Measurements from ENCODE around the gene CFAP161. TPM values are rescaled to one million over a fixed set of nuclear protein-coding genes. Genes with fewer than 3 reads are reported as not detected.

Gene CFAP161
- total RNA-seq (under 1 TPM; 0.45 to 0.84 TPM), polyA plus RNA-seq (not detected)
- long read RNA-seq, donor 1, partial matches to known transcripts = 0 of 3 reads
- long read RNA-seq, donor 1, other reads (novel, unspliced or antisense) = 3 of 3 reads
- long read RNA-seq, donor 2 = 0 reads

DNA sequence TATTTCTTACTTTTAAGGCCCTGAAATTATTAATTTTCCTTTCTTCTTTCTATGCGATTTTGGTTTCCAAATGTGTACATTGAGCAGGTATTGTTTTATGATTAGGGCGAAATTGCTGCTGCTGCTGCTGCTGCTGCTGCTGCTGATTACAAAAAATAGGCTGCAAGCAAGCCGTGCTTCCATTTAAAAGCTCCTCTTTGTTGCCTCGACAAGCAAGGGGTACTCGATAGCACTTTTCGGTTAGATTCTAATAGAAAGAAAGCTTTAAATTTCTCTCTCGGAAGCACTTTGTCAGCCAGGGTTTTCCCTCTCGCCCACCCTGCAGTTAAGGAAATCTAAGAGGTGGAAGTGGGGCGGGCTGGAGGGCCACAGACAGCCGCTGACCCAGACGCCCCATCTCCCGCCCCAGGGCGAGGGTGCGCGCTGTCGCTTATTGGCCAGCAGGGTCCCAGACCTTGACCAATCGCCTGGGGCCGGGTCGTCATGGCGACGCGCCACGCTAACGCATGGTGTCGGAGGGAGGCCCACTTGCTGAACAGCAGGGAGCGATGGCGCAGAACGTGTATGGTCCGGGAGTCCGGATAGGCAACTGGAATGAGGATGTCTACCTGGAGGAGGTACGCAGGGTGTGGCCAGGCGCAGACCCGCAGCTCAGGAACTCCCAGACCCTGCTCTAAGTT lies at the start of gene CFAP161:
Gene CFAP161, plus strand, starts transcription at position 489 of the 680 bp plus-strand sequence. Its CDS starts 60 bp downstream, at position 549.
- ATAC-seq (ENCODE audit: low FRiP score) = peak; percentile 90
- H3K4me1 ChIP-seq (ENCODE audit: control insufficient read depth in 1 of 2, insufficient read depth in 2 of 2, low read length in 2 of 2) = no peaks in the 10 kb centered on the region
- intact Hi-C loops (cut with DNase I) = no loop called here
- no peak within 1 kb of the TSS for H3K4me3 ChIP-seq (ENCODE audit: low read length in 2 of 2)
- H3K36me3 ChIP-seq (ENCODE audit: control insufficient read depth in 1 of 2, insufficient read depth in 2 of 2, low read length in 1 of 2) = no peaks in the 10 kb centered on the region
- peak; percentile 81 to 91 for DNase-seq
- H3K27ac ChIP-seq (ENCODE audit: low read depth in 1 of 2, low read length in 2 of 2) = no peak within 1 kb of the TSS
- H3K9me3 ChIP-seq (ENCODE audit: control insufficient read depth, low read length) = peaks cover 1% of the 10 kb centered on the region
- peaks cover 0 to 2% of the 10 kb centered on the region in 2 donors for H3K27me3 ChIP-seq (ENCODE audit: control insufficient read depth in 1 of 2, insufficient read depth in 2 of 2, low read length in 1 of 2)
- WGBS, 2 donors = 2% methylated on average over 33 of the region's 33 CpGs

- intact Hi-C loops (cut with DNase I) = no loop called here
- H3K9me3 ChIP-seq (ENCODE audit: control insufficient read depth, low read length) = no peaks in the 10 kb centered on the region
These were observed 49.4 kb upstream of the CFAP161 start for GRCh38 chr15:81084716-81085115.

GRCh38 chr15:81085213-81085612 lies 48.9 kb upstream of the CFAP161 start:
- DNase-seq = no peak
- 79 to 89% methylated on average over 2 of the region's 2 CpGs for WGBS, 2 donors
- intact Hi-C loops (cut with DNase I) = no loop called here

More at GRCh38 chr15:81084716-81085115, 49.4 kb upstream of the CFAP161 start:
- H3K27me3 ChIP-seq (ENCODE audit: control insufficient read depth in 1 of 2, insufficient read depth in 2 of 2, low read length in 1 of 2) = peaks cover 0 to 2% of the 10 kb centered on the region in 2 donors
- DNase-seq = no peak
- no peak overlapping the region for H3K27ac ChIP-seq (ENCODE audit: low read depth in 1 of 2, low read length in 2 of 2)
- ATAC-seq (ENCODE audit: low FRiP score) = no peak
- H3K36me3 ChIP-seq (ENCODE audit: control insufficient read depth in 1 of 2, insufficient read depth in 2 of 2, low read length in 1 of 2) = no peaks in the 10 kb centered on the region
- 92 to 94% methylated on average over 4 of the region's 4 CpGs for WGBS, 2 donors
- no peaks in the 10 kb centered on the region for H3K4me1 ChIP-seq (ENCODE audit: control insufficient read depth in 1 of 2, insufficient read depth in 2 of 2, low read length in 2 of 2)
- no peak overlapping the region for H3K4me3 ChIP-seq (ENCODE audit: low read length in 2 of 2)

GRCh38 chr15:81085898-81086297 lies 48.2 kb upstream of the CFAP161 start:
- Histone ChIP-seq H3K4me1 (ENCODE audit: control insufficient read depth in 1 of 2, insufficient read depth in 2 of 2, low read length in 2 of 2) (no peaks in the 10 kb centered on the region), H3K9me3 (ENCODE audit: control insufficient read depth, low read length) (no peaks in the 10 kb centered on the region), H3K4me3 (ENCODE audit: low read length in 2 of 2) (no peak overlapping the region), H3K27ac (ENCODE audit: low read depth in 1 of 2, low read length in 2 of 2) (no peak overlapping the region), H3K36me3 (ENCODE audit: control insufficient read depth in 1 of 2, insufficient read depth in 2 of 2, low read length in 1 of 2) (no peaks in the 10 kb centered on the region), H3K27me3 (ENCODE audit: control insufficient read depth in 1 of 2, insufficient read depth in 2 of 2, low read length in 1 of 2) (peaks cover 0 to 2% of the 10 kb centered on the region in 2 donors)
- DNase-seq = no peak
- WGBS, 2 donors = 89 to 92% methylated on average over 5 of the region's 5 CpGs
- intact Hi-C loops (cut with DNase I) = no loop called here
- no peak for ATAC-seq (ENCODE audit: low FRiP score)

More at GRCh38 chr15:81085213-81085612, 48.9 kb upstream of the CFAP161 start:
- Histone ChIP-seq H3K4me1 (ENCODE audit: control insufficient read depth in 1 of 2, insufficient read depth in 2 of 2, low read length in 2 of 2) (no peaks in the 10 kb centered on the region), H3K36me3 (ENCODE audit: control insufficient read depth in 1 of 2, insufficient read depth in 2 of 2, low read length in 1 of 2) (no peaks in the 10 kb centered on the region), H3K4me3 (ENCODE audit: low read length in 2 of 2) (no peak overlapping the region), H3K27me3 (ENCODE audit: control insufficient read depth in 1 of 2, insufficient read depth in 2 of 2, low read length in 1 of 2) (peaks cover 0 to 2% of the 10 kb centered on the region in 2 donors), H3K9me3 (ENCODE audit: control insufficient read depth, low read length) (no peaks in the 10 kb centered on the region), H3K27ac (ENCODE audit: low read depth in 1 of 2, low read length in 2 of 2) (no peak overlapping the region)
- no peak for ATAC-seq (ENCODE audit: low FRiP score)

GRCh38 chr15:81087066-81087465 lies 47.0 kb upstream of the CFAP161 start:
- Histone ChIP-seq H3K4me3 (ENCODE audit: low read length in 2 of 2) (no peak overlapping the region), H3K27ac (ENCODE audit: low read depth in 1 of 2, low read length in 2 of 2) (no peak overlapping the region), H3K36me3 (ENCODE audit: control insufficient read depth in 1 of 2, insufficient read depth in 2 of 2, low read length in 1 of 2) (no peaks in the 10 kb centered on the region), H3K27me3 (ENCODE audit: control insufficient read depth in 1 of 2, insufficient read depth in 2 of 2, low read length in 1 of 2) (peaks cover 0 to 2% of the 10 kb centered on the region in 2 donors), H3K9me3 (ENCODE audit: control insufficient read depth, low read length) (no peaks in the 10 kb centered on the region), H3K4me1 (ENCODE audit: control insufficient read depth in 1 of 2, insufficient read depth in 2 of 2, low read length in 2 of 2) (no peaks in the 10 kb centered on the region)
- 56 to 60% methylated on average over 5 of the region's 5 CpGs for WGBS, 2 donors
- no peak for ATAC-seq (ENCODE audit: low FRiP score)
- no peak for DNase-seq
- intact Hi-C loops (cut with DNase I) = no loop called here

- ATAC-seq (ENCODE audit: low FRiP score) (no peak), DNase-seq (no peak)
- intact Hi-C loops (cut with DNase I) = no loop called here
- Histone ChIP-seq H3K4me1 (ENCODE audit: control insufficient read depth in 1 of 2, insufficient read depth in 2 of 2, low read length in 2 of 2) (peaks cover 0 to 2% of the 10 kb centered on the region in 2 donors), H3K27ac (ENCODE audit: low read depth in 1 of 2, low read length in 2 of 2) (no peak overlapping the region), H3K4me3 (ENCODE audit: low read length in 2 of 2) (no peak overlapping the region), H3K36me3 (ENCODE audit: control insufficient read depth in 1 of 2, insufficient read depth in 2 of 2, low read length in 1 of 2) (no peaks in the 10 kb centered on the region), H3K27me3 (ENCODE audit: control insufficient read depth in 1 of 2, insufficient read depth in 2 of 2, low read length in 1 of 2) (peaks cover 0 to 2% of the 10 kb centered on the region in 2 donors), H3K9me3 (ENCODE audit: control insufficient read depth, low read length) (no peaks in the 10 kb centered on the region)
- WGBS, 2 donors = 16 to 33% methylated on average over 1 of the region's 1 CpG
These were observed 46.4 kb upstream of the CFAP161 start for GRCh38 chr15:81087694-81088093.

GRCh38 chr15:81088470-81089013 lies 45.5 kb upstream of the CFAP161 start:
- H3K27ac ChIP-seq (ENCODE audit: low read depth in 1 of 2, low read length in 2 of 2) = no peak overlapping the region
- no peaks in the 10 kb centered on the region for H3K36me3 ChIP-seq (ENCODE audit: control insufficient read depth in 1 of 2, insufficient read depth in 2 of 2, low read length in 1 of 2)
- no peaks in the 10 kb centered on the region for H3K9me3 ChIP-seq (ENCODE audit: control insufficient read depth, low read length)
- DNase-seq = no peak
- peaks cover 0 to 2% of the 10 kb centered on the region in 2 donors for H3K27me3 ChIP-seq (ENCODE audit: control insufficient read depth in 1 of 2, insufficient read depth in 2 of 2, low read length in 1 of 2)
- H3K4me1 ChIP-seq (ENCODE audit: control insufficient read depth in 1 of 2, insufficient read depth in 2 of 2, low read length in 2 of 2) = peaks cover 0 to 2% of the 10 kb centered on the region in 2 donors
- WGBS, 2 donors = 70 to 73% methylated on average over 5 of the region's 5 CpGs
- no peak for ATAC-seq (ENCODE audit: low FRiP score)
- intact Hi-C loops (cut with DNase I) = no loop called here
- no peak overlapping the region for H3K4me3 ChIP-seq (ENCODE audit: low read length in 2 of 2)

DNA sequence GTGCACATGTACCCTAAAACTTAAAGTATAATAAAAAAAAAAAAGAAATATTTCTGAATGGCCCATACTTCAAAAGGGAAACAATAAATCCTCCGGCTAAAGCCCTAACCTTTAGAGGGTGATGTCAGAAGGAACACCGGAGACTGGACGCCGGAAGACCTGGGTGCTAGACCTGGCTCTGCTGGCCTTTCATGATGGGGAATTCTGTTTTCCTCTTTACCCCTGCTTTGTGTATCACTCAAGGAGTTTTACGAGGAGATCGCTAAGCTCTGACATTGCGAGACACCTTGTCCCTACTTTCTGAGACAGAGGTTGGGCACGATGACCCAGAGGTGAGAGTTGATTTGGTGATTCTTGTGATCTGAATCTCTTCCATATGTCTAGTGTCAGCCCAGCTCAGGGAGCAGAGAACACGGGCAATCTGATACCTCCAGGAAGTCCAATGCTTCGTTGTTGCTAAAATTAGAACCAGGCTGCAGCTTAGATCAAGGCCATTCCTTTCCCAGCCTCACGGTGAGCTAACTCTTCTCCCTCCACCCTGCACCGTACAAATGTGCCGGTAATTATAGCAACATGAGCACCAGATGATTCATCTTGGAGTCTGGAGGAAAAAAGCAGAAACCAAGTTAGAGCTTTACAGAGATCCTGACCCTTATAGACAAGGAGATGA lies 42.0 kb upstream of the CFAP161 start:
- Histone ChIP-seq H3K4me3 (ENCODE audit: low read length in 2 of 2) (no peak overlapping the region), H3K27me3 (ENCODE audit: control insufficient read depth in 1 of 2, insufficient read depth in 2 of 2, low read length in 1 of 2) (peaks cover 0 to 2% of the 10 kb centered on the region in 2 donors), H3K36me3 (ENCODE audit: control insufficient read depth in 1 of 2, insufficient read depth in 2 of 2, low read length in 1 of 2) (no peaks in the 10 kb centered on the region), H3K27ac (ENCODE audit: low read depth in 1 of 2, low read length in 2 of 2) (no peak overlapping the region), H3K9me3 (ENCODE audit: control insufficient read depth, low read length) (no peaks in the 10 kb centered on the region), H3K4me1 (ENCODE audit: control insufficient read depth in 1 of 2, insufficient read depth in 2 of 2, low read length in 2 of 2) (peaks cover 0 to 2% of the 10 kb centered on the region in 2 donors)
- 48 to 50% methylated on average over 13 of the region's 13 CpGs for WGBS, 2 donors
- intact Hi-C loops (cut with DNase I) = no loop called here
- DNase-seq = no peak
- no peak for ATAC-seq (ENCODE audit: low FRiP score)

All from aorta (tissue), 5 donors.